ENCODE results near the gene GHRL.

GHRL gene, protein sequence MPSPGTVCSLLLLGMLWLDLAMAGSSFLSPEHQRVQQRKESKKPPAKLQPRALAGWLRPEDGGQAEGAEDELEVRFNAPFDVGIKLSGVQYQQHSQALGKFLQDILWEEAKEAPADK

GRCh38 chr3:10292505-10293419 is at the start of gene GHRL:
TSS of gene GHRL (minus strand) at chr3:10292947. CDS start at chr3:10290180, 2,767 bp downstream.
- no peak for DNase-seq (ENCODE audit: low read depth in 2 of 2)

DNA sequence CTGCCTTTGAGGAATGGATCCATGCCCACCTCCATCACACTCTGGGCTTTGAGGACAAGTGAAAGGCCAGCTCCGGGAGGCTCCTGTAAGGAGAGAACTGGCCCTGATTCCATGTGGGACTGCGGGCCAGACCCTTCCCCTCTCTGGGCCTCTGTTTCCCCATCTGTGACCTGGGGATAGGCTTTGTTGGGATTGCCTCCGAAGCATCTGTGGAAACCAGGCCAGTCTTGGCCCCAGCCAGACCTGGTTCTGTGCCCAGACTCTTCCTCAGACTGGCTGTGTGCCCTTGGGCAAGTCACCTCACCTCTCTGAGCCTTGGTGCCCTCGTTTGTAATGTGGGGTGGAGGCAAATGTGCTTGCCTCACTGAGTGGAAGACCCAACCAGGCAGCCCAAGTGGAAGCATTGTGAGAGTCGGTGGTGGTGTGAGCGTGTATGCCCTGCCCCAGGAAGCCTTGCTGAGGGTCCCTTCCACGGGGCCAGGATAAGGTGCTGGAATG is 49.2 kb upstream of the GHRL start:
- DNase-seq (ENCODE audit: low read depth in 2 of 2): no peak

DNA sequence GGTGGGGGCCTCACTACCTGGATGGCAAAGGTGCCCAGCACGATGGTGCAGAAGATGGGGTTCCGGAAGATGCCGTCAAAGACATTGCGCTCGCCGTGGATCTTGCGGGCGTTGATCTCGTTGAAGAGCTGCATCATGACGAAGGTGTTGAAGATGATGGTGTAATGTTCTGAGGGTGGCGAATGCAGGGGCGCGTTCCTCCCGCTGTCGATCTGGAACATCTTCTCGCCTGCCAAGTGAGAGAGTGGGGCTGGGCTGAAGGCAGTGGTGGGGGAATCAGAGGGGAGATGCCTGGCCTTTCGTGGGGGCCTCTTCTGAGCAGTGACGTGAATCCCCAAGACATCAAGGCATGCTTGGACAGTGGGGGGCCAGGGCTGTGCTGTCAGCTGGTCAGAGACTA is 47.7 kb upstream of the GHRL start:
- no peak for DNase-seq (ENCODE audit: low read depth in 2 of 2)

DNA sequence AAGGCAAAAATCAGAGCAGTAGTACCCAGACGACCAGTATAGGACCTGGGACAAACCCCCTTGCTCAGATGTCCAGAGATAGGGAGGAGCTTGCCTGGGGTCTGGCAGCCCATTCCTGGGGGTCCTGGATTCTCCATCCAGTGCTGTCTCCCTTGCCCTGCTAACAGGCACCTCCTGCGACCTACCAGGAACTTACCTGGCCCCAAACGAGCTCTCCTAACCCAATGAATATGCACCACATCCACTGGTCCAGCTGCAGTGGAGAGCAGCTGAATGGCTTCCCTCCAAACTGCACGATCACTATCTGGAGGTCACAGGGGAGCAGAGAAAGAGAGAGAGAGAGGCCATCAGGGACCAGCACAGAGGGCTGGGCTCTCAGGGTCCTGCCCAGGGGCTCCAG is 47.3 kb upstream of the GHRL start:
- no peak for DNase-seq (ENCODE audit: low read depth in 2 of 2)

GRCh38 chr3:10339376-10339955 is 46.7 kb upstream of the GHRL start:
- no peak for DNase-seq (ENCODE audit: low read depth in 2 of 2)

DNA sequence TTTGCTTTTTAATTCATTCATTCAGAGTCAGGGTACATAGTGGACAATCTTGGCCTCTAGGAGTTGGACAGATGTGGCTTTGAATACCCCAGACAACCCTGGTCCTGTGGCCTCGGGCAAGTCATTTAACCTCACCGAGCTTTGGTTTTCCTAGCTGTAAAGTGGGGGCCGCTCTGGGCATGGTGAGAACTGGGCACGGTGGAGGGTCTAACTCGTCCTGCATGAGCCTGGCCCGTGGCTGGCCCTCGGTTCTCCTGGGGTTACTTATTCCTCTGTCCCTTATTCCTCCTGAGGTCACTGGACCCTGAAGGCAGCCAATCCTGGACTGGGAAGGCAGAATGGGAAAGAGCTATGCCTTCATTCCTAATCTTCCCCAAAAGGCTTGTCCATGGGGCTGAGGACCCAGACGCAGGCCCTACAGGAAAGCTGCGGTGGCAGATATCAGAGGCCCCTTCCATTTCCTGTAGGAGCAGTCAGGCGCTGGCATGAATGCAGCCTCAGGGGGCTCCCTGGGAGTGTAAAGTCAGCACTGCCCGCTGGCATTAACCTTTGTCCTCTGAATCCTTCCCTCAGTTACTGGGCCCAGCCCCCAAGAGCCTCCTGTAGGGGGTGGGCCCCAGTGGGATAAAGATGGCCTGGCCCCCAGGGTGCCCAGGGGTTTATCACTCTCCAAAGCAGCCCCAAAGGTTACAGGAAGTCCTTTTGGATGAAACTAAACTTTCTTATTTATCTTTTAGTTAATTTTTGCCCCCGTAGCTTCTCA is 46.0 kb upstream of the GHRL start:
- DNase-seq (ENCODE audit: low read depth in 2 of 2): no peak

DNA sequence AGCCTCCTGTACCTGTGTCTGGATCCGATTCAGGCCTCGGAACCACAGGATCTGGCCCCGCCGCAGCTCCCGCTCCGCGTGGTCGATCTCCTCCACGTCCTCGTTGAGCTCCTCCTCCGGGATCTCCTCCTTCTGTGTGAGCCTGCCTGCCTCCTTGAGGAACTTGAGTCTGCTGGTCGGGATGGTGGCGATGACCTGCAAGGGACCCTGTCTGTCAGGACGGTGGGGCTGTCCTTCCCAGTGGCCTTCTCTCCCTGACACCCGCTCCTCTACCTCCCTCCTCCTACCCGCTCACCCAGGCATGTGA is 45.4 kb upstream of the GHRL start:
- DNase-seq (ENCODE audit: low read depth in 2 of 2): no peak

GRCh38 chr3:10337323-10338163 is 44.8 kb upstream of the GHRL start:
- DNase-seq (ENCODE audit: low read depth in 2 of 2): no peak

GRCh38 chr3:10336761-10337160 is 44.0 kb upstream of the GHRL start:
- DNase-seq (ENCODE audit: low read depth in 2 of 2): no peak

- no peak for DNase-seq (ENCODE audit: low read depth in 2 of 2)
Measured at GRCh38 chr3:10335871-10336622, 43.3 kb upstream of the GHRL start.

DNA sequence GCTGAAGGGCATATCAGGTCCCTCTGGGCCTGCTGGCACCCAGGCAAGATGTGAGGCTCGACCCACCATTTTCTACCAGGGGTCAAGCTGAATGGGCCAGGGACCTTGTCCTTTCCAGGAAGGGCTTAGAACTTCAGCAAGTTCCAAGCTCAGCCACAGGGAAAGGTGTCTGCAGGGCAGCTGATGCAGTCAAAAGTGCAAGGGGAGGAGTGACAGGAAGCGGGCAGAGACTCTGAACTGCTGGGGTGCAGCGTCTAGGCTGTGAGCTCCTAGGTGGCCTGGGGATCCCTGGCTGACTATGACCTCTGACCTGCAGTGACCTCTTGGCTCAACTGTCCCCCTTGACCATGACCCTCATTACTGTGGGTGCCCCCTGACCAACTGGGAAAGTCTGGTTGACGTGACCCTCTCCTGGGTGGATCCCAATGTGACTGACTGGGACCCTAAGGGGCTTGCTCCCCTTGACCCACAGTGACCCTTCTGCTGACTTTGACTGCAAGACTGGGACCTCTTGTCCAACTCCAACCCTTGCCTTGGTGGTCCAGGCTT is 42.5 kb upstream of the GHRL start:
- DNase-seq (ENCODE audit: low read depth in 2 of 2): no peak

- DNase-seq (ENCODE audit: low read depth in 2 of 2): no peak
Measured at GRCh38 chr3:10334459-10334858, 41.7 kb upstream of the GHRL start.

GRCh38 chr3:10334042-10334441 is 41.3 kb upstream of the GHRL start:
- DNase-seq (ENCODE audit: low read depth in 2 of 2): no peak

DNA sequence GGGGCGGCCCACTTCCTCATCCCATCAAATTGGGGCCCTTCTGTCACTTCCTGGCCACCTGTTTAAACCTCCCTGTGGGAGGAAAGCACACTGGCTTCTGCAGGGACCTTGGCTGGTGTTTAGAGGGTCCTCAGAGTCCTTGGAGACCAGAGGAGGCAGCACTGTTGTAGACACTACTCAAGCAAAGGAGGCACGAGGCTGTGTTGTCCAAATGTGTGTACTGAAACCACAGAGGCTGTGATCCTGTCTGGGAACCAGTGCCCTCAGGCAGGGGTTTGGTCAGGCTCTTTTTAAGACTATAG is 40.6 kb upstream of the GHRL start:
- DNase-seq (ENCODE audit: low read depth in 2 of 2): no peak

- no peak for DNase-seq (ENCODE audit: low read depth in 2 of 2)
Measured at GRCh38 chr3:10332481-10333348, 40.0 kb upstream of the GHRL start.

DNA sequence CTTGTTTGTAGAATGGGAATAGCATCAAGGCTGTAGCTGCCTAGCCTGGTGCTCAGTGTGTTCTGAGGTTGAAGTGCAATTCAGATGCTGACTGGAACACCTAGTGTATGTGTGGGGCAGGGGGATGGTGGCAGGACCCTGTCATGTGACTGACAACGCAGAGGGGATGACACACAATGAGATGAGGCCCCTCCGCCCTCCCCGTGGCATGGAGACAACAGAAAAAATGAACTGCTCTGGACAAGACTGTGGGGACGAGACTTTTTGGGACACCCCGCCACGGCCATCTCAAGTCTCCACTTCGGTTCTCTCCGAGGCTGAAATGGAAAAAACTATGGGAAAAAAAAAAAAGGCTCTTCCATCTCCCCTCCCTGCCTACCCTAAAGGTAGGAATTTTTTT is 38.6 kb upstream of the GHRL start:
- DNase-seq (ENCODE audit: low read depth in 2 of 2): no peak

DNA sequence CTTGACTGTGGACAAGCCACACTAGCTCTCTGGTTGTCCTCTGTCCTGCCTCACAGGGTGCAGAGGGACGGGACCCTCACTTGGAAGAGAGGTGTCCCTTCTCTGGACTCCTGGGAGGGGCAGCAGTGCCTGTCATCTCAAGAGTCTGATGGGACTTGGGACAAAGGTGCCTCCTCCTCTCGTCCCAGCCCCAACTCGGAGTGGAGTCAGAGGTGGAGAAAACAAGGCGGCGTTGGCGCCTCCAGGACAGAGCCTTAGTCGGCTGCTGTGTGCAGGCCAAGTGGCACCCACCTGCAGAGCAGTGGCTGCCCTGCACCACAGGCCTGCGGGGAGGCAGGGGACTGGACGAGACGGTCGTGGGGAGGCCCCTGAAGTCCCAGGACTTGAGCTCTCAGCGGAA is 37.6 kb upstream of the GHRL start:
- DNase-seq (ENCODE audit: low read depth in 2 of 2): no peak

DNA sequence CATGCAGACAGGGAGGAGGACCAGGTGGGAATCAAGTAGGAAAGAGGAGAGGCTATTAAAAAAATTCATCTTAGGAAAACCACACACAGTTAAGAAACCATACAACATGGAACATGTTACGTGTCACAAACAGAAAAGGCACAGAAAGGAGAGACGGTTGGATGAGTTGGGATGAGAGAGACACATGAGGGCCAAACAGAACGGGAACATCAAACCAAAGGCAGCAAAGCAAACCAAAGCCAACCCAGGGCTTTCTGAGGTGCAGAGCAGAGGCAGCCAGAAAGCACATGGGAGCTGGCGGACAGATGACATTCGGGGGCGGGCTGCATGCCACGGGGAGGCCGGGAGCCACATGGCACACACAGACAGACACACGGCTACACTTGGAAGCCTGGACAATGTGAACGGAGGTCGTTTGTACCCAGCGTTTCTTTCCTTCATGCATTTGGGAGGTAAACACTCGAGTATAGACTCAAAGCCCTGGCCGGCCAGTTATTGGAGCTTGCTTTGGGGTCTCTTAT is 36.8 kb upstream of the GHRL start:
- DNase-seq (ENCODE audit: low read depth in 2 of 2): no peak

DNA sequence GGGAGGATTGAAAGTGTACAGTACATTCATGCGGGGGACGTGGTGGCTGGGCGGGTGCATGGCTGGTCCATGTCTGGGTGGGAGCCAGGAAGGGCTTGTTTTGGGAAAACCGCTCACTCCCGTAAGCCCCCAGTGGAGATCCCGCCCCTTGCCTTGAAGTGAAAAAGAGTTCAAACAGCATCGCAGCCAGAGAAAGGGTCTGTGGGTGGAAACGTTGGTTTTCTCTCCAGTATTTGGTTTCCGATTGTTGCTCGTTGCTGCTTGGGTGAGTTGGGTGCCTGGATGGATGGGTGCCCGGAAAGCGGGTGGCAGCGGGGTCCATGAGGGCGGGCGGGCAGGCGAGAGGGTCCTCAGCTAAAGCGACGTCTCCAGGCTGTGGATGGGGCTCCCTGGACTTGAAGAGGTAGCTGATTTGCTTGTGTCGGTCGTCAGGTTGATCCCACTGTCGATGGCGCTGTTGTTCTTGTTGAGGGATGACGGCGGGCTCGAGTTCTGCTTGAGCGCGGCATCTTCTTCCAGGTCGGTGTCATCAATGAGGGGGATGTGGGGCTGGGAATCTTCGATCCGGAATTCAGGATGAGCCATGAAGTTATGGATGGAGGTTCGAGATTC is 35.8 kb upstream of the GHRL start:
- DNase-seq (ENCODE audit: low read depth in 2 of 2): no peak
